A549 (cell line): ENCODE results near the gene GJA10. TPM values are rescaled to one million over a fixed set of nuclear protein-coding genes. Genes with fewer than 3 reads are reported as not detected.

Experiments
- ATAC-seq, 2 experiments: fragments of 200-7000 bp in 1 of 2; fragments of >200 bp in 1 of 2; cut with Nextera tagmentation in 1 of 2; cut with Tn5 transposase in 1 of 2; 3 replicates each; pipeline versions ENCODE4 v1.8.0 to v1.9.1; 2018 to 2020; ENCODE audit warnings: mild to moderate bottlenecking in 1 of 2, moderate library complexity in 1 of 2
- CTCF ChIA-PET: fragments of 300-600 bp; sonication (Branson Sonifier 250); formaldehyde crosslinking; extraction: SDS; loops from one replicate; lab custom pipeline; 2021; ENCODE audit warnings: antibody characterized with exemption, inconsistent platforms; lab: Yijun Ruan, JAX
- POLR2A ChIA-PET: fragments of 350-600 bp; formaldehyde crosslinking; extraction: SDS; loops from one replicate; lab custom pipeline; 2021; ENCODE audit warnings: antibody characterized with exemption, inconsistent platforms; lab: Yijun Ruan, JAX
- DNase-seq, 2 experiments: peaks; one replicate each; pipeline versions ENCODE4 v3.0.0 to v3.0.0-alpha.2; 2011 to 2016; ENCODE audit warnings: low read depth in 1 of 2, low spot score in 1 of 2
- FAIRE-seq: peaks from 2 replicates; lab custom pipeline; 2011; peaks lifted over from hg19 to GRCh38; lab: Jason Lieb, UNC
- H3K27ac ChIP-seq, 2 experiments: fragments of >200 bp; sonication (Bioruptor Twin); formaldehyde crosslinking; 3 replicates each; pipeline ENCODE4 v1.5.1; 2016 to 2017
- H3K4me1 ChIP-seq: fragments of >200 bp; sonication (Bioruptor Twin); formaldehyde crosslinking; 3 replicates; pipeline ENCODE4 v1.6.1; 2016
- H3K4me2 ChIP-seq: fragments of >200 bp; sonication (Bioruptor Twin); formaldehyde crosslinking; 3 replicates; pipeline ENCODE4 v1.6.1; 2016
- H3K4me3 ChIP-seq: fragments of >200 bp; sonication (Bioruptor Twin); formaldehyde crosslinking; 3 replicates; pipeline ENCODE4 v1.5.1; 2016
- H3K9me3 ChIP-seq: fragments of >200 bp; sonication (Bioruptor Twin); formaldehyde crosslinking; 3 replicates; pipeline ENCODE4 v1.6.1; 2016
- CBX8 ChIP-seq: fragments of 200-600 bp; sonication (generic); IDR thresholded peaks from 2 replicates; pipeline ENCODE4 v1.6.1; 2016
- EHMT2 ChIP-seq: fragments of 200-600 bp; sonication (generic); IDR thresholded peaks from 2 replicates; pipeline ENCODE4 v1.6.1; 2016; ENCODE audit warnings: antibody characterized with exemption, low read depth, mild to moderate bottlenecking, moderate library complexity
- EP300 ChIP-seq, 2 experiments: fragments of >200 bp; sonication (Bioruptor Twin); formaldehyde crosslinking; IDR thresholded peaks; 2 replicates in 1 of 2; 3 replicates in 1 of 2; pipeline ENCODE4 v1.6.1; 2016 to 2017
- FOSB ChIP-seq: fragments of 250-450 bp; sonication (Bioruptor Pico); IDR thresholded peaks from 2 replicates; pipeline ENCODE4 v1.5.0; 2020; ENCODE audit warnings: mild to moderate bottlenecking, moderate library complexity
- GATA3 ChIP-seq: IDR thresholded peaks from 2 replicates; pipeline ENCODE4 v1.6.1; 2012; ENCODE audit warnings: borderline replicate concordance
- HDAC2 ChIP-seq: fragments of 200-600 bp; sonication (generic); IDR thresholded peaks from 2 replicates; pipeline ENCODE4 v1.6.1; 2016
- JUN ChIP-seq, 2 experiments: fragments of >200 bp; sonication (Bioruptor Twin); formaldehyde crosslinking; IDR thresholded peaks; 2 replicates in 1 of 2; 3 replicates in 1 of 2; pipeline ENCODE4 v1.6.1; 2016 to 2017
- MYC ChIP-seq: IDR thresholded peaks from 2 replicates; pipeline ENCODE4 v1.6.1; 2012; ENCODE audit warnings: mild to moderate bottlenecking, inconsistent platforms, low read length, improper control_type of control experiment, borderline replicate concordance
- NR3C1 ChIP-seq: fragments of >200 bp; sonication (Bioruptor Twin); formaldehyde crosslinking; IDR thresholded peaks from 3 replicates; pipeline ENCODE4 v1.6.1; 2017
- POLR2A ChIP-seq: IDR thresholded peaks from 2 replicates; pipeline ENCODE4 v1.6.1; 2012; ENCODE audit warnings: mild to moderate bottlenecking, low read length
- RARB ChIP-seq: fragments of 250-450 bp; sonication (Bioruptor Pico); IDR thresholded peaks from 2 replicates; pipeline ENCODE4 v1.8.0; 2021; ENCODE audit warnings: mild to moderate bottlenecking, moderate library complexity
- RNF2 ChIP-seq: fragments of 200-600 bp; sonication (generic); IDR thresholded peaks from 2 replicates; pipeline ENCODE4 v1.6.1; 2016; ENCODE audit warnings: low read depth, mild to moderate bottlenecking, antibody characterized with exemption, moderate library complexity, borderline replicate concordance
- SMC3 ChIP-seq: fragments of >200 bp; sonication (Bioruptor Twin); formaldehyde crosslinking; IDR thresholded peaks from 3 replicates; pipeline ENCODE4 v1.6.1; 2018; ENCODE audit warnings: inconsistent platforms
- WGBS: methylation state at CpG from one replicate; pipeline ENCODE4 v1.1.6; 2017; ENCODE audit errors: missing lambda C conversion rate; 5-methylcytosine and 5-hydroxymethylcytosine counted together
- polyA plus RNA-seq, 4 experiments: library from polyadenylated mRNA; depleted of rRNA in 3 of 4; stranded (reverse); fragments of >200 nt; fragmentation: RNase III in 1 of 4; extraction: RNeasy Plus Mini Kit Qiagen cat#74134 plus additional on column Dnase treatment in 1 of 4; gene quantifications; 2 replicates in 3 of 4; 3 replicates in 1 of 4; pipeline ENCODE4 v1.2.3, GENCODE V29; 2011 to 2017
- TF ChIP-seq, protein P1 (sequence below): IDR thresholded peaks from 2 replicates; pipeline ENCODE4 v1.6.1; 2012; ENCODE audit warnings: low read depth, borderline replicate concordance
- TF ChIP-seq, protein P2 (sequence below): IDR thresholded peaks from 2 replicates; pipeline ENCODE4 v1.6.1; 2012
- TF ChIP-seq, protein P3 (sequence below): IDR thresholded peaks from 2 replicates; pipeline ENCODE4 v1.6.1; 2012
- TF ChIP-seq, protein P4 (sequence below): fragments of 450-650 bp; IDR thresholded peaks from 2 replicates; pipeline ENCODE4 v1.6.1; 2014; ENCODE audit warnings: antibody characterized with exemption
- TF ChIP-seq, protein P5 (sequence below): fragments of 250-450 bp; sonication (Bioruptor Pico); IDR thresholded peaks from 2 replicates; pipeline ENCODE4 v1.5.0; 2020; ENCODE audit warnings: low read depth, mild to moderate bottlenecking, moderate library complexity
- TF ChIP-seq, protein P6 (sequence below): fragments of >200 bp; sonication (Bioruptor Twin); formaldehyde crosslinking; IDR thresholded peaks from 3 replicates; pipeline ENCODE4 v1.6.1; 2016
- TF ChIP-seq, protein P7 (sequence below): fragments of >200 bp; sonication (Bioruptor Twin); formaldehyde crosslinking; IDR thresholded peaks from 2 replicates; pipeline ENCODE4 v1.6.1; 2016

GJA10 gene
- polyA plus RNA-seq, 2 of the 4 experiments (the other 2 are of a cell fraction): not detected

DNA sequence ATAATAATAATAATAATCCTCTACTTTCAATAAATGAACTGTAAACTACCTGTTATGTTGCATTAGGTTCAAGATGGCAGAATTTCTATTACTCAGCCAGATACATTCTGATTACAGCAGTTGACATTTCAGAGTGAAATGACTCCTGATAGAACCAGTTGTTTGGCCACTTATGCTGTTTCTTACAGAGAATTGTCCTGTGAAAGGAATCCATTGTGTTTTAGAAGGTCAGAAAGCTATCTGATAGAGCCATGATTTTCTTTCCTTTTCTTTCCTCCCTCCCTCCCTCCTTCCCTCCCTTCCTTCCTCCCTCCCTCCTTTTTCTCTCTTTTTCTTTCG is 16.6 kb downstream of the GJA10 start:
- H3K4me2 ChIP-seq: no peak overlapping the region
- H3K27ac ChIP-seq: no peak overlapping the region
- POLR2A ChIA-PET: no interaction called here
- FAIRE-seq (no peak), ATAC-seq (no peak)
- 50% methylated on average over 1 of the region's 1 CpG for WGBS
- no peaks in the 10 kb centered on the region for H3K4me1 ChIP-seq
- TF ChIP-seq JUN (IDR thresholded peaks at IDR 0.05) (no peak), POLR2A (no peak), NR3C1 (no peak), RARB (CRISPR knock-in tag) (no peak), EHMT2 (no peak), FOSB (CRISPR knock-in tag) (no peak), MYC (no peak), SMC3 (no peak), GATA3 (no peak), EP300 (IDR thresholded peaks at IDR 0.05) (no peak), HDAC2 (no peak)
- TF ChIP-seq, protein P1, sequence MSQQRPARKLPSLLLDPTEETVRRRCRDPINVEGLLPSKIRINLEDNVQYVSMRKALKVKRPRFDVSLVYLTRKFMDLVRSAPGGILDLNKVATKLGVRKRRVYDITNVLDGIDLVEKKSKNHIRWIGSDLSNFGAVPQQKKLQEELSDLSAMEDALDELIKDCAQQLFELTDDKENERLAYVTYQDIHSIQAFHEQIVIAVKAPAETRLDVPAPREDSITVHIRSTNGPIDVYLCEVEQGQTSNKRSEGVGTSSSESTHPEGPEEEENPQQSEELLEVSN: no peak
- TF ChIP-seq, protein P2, sequence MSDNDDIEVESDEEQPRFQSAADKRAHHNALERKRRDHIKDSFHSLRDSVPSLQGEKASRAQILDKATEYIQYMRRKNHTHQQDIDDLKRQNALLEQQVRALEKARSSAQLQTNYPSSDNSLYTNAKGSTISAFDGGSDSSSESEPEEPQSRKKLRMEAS: no peak
- TF ChIP-seq, protein P3, sequence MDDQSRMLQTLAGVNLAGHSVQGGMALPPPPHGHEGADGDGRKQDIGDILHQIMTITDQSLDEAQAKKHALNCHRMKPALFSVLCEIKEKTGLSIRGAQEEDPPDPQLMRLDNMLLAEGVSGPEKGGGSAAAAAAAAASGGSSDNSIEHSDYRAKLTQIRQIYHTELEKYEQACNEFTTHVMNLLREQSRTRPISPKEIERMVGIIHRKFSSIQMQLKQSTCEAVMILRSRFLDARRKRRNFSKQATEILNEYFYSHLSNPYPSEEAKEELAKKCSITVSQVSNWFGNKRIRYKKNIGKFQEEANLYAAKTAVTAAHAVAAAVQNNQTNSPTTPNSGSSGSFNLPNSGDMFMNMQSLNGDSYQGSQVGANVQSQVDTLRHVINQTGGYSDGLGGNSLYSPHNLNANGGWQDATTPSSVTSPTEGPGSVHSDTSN: no peak
- TF ChIP-seq, protein P4, sequence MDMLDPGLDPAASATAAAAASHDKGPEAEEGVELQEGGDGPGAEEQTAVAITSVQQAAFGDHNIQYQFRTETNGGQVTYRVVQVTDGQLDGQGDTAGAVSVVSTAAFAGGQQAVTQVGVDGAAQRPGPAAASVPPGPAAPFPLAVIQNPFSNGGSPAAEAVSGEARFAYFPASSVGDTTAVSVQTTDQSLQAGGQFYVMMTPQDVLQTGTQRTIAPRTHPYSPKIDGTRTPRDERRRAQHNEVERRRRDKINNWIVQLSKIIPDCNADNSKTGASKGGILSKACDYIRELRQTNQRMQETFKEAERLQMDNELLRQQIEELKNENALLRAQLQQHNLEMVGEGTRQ: no peak
- TF ChIP-seq, all 56 proteins: peak for 0
- no peak overlapping the region for H3K4me3 ChIP-seq
- CTCF ChIA-PET: interaction anchor here (0.6 kb wide), 1 partner anchor 229 kb away, joined by 3 read pairs; no protein-coding TSS in a partner anchor
- no peaks in the 10 kb centered on the region for H3K9me3 ChIP-seq
- no peak for DNase-seq

DNA sequence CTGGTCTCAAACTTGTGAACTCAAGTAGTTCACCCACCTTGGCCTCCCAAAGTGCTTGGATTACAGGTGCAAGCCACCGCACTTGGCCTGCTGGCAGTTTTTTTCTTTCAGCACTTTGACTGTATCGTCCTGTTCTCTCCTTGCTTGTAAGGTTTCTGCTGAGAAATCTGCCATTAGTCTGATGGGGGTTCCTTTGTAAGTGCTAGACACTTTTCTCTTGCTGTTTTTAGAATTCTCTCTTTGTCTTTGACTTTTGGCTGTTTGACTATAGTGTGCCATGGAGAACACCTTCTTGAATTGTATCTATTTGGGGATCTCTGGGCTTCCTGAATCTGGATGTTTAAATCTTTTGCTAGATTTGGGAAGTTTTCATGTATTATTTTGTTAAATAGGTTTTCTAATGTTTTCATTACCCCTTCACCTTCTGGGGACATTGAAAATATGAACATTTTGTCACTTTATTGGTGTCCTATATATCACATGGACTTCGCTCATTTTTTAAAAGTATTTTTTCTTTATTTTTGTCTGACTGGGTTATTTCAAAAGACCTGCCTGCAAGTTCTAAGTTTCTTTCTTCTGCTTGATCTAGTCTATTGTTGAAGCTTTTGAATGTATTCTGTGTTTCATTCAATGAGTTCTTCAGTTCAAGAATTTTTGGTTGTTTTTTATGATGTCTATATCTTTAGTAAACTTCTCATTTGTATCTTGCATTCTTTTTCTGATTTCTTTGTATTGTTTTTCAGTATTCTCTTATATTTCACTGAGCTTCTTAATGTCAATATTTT is 22.1 kb downstream of the GJA10 start:
- no peak overlapping the region for H3K27ac ChIP-seq
- no peak overlapping the region for H3K4me3 ChIP-seq
- TF ChIP-seq, protein P5, sequence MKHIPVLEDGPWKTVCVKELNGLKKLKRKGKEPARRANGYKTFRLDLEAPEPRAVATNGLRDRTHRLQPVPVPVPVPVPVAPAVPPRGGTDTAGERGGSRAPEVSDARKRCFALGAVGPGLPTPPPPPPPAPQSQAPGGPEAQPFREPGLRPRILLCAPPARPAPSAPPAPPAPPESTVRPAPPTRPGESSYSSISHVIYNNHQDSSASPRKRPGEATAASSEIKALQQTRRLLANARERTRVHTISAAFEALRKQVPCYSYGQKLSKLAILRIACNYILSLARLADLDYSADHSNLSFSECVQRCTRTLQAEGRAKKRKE: no peak
- TF ChIP-seq RNF2 (no peak), FOSB (CRISPR knock-in tag) (no peak), GATA3 (no peak), CBX8 (no peak)
- TF ChIP-seq, protein P6, sequence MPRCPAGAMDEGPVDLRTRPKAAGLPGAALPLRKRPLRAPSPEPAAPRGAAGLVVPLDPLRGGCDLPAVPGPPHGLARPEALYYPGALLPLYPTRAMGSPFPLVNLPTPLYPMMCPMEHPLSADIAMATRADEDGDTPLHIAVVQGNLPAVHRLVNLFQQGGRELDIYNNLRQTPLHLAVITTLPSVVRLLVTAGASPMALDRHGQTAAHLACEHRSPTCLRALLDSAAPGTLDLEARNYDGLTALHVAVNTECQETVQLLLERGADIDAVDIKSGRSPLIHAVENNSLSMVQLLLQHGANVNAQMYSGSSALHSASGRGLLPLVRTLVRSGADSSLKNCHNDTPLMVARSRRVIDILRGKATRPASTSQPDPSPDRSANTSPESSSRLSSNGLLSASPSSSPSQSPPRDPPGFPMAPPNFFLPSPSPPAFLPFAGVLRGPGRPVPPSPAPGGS: no peak
- TF ChIP-seq, protein P7, sequence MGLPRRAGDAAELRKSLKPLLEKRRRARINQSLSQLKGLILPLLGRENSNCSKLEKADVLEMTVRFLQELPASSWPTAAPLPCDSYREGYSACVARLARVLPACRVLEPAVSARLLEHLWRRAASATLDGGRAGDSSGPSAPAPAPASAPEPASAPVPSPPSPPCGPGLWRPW: no peak
- WGBS: 57% methylated on average over 3 of the region's 3 CpGs
- H3K4me1 ChIP-seq: no peaks in the 10 kb centered on the region
- H3K4me2 ChIP-seq: no peak overlapping the region
- ATAC-seq (no peak), FAIRE-seq (no peak), DNase-seq (no peak)
- no peaks in the 10 kb centered on the region; the same call in 1 of the 3 replicates for H3K9me3 ChIP-seq
- CTCF ChIA-PET: no interaction called here
- POLR2A ChIA-PET: no interaction called here
